Stimulated activated CD8-positive, alpha-beta memory T cell treated with anti-CD3 and anti-CD28 coated beads, Interleukin-4, amount 100 ng/mL, for 48 hours (primary cell): Measurements from ENCODE around the gene ABCA13.

Experiments used
- DNase-seq: peaks from one replicate; pipeline ENCODE4 v3.0.0-alpha.2; 2020

Gene ABCA13

DNA sequence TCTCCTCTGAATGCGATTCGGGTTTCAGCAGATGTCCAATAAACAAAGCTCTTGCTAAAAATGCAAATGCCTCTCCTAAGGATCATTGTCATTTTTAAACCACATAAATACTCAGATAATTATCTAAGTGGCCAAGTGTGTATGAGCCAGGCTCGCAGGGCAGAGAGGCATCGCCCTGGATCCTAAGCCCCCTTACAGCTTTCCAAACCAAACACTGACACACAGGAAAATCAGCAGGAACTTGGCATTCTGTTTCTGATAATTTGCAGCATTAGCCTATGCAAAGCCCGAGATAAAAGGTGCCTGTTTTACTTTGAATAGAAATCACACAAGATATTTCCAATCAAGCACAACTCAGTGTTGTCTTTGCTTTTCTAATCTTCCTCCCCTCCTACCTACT, 134.4 kb downstream of the ABCA13 start:
- no peak for DNase-seq

DNA sequence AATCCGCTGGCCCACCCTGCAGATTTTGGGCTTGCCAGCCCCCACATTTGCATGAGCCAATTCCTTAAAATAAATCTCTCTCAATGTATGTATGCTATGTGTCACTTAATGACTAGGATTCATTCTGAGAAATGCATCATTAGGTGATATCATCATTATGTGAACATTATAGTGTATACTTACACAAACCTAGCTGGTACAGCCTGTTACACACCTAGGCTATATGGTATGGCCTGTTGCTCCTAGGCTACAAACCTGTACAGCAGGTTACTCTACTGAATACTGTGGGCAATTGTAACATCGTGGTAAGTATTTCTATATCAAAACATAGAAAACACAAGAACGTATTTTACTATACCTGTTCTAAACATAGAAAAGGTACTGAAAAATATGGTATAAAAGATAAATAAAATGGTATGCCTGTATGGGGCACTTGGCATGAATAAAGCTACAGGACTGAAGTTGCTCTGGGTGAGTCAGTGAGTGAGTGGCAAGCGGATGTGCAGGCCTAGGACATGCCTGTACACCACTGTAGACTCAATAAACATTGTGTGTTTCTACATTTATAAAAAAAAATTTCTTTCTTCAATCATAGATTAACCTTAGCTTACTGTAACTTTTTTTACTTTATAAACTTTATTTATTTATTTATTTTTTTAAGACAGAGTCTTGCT, 135.9 kb downstream of the ABCA13 start:
- no peak for DNase-seq

DNA sequence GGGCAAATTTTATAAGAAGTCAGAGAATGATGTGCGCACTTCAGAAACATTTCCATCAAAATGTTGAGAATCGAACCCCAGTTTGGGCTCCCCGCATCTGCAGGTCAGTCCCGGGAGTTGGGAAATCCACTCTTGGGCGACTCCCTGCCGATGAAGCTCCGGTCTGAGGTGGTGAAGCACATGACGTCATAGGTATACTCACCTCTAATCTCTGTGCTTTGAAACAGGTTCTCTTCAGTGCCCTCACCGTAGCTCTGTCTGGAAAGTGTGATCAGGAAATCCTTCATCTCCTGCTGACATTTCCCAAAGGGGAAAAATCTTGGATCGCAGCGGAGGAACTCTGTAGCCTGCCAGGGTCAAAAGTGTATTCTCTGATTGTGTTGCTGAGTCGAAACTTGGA, 138.5 kb downstream of the ABCA13 start:
- no peak for DNase-seq

DNA sequence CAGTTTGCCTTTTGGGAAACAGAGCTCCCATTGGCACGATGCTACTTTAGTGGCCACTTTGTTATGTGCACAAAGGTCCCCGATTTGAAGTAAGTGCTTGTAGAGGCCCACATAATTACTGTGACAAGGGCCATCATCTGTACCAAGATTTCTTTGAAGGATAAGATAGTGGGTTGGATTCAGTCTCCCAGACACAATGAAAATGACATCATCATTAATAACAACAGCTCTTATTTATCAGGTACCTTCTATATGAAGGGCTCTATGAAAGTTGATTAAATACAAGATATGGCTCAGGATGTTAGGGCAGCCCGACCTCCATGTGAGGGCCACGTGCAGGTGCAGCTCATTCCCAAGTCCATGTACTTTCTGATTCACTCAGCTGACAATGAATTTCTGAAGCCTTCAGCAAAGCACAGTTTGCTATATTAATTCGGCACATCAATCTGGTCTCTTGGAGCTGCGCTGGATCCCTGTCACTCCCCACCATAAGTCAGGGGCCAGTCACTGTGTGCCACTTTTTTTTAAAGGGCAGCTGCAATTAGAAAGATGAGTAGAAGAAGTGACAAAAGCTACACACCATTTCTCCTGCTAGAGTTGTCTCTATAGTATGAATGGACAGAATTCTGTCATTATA, 140.3 kb downstream of the ABCA13 start:
- DNase-seq = no peak

DNA sequence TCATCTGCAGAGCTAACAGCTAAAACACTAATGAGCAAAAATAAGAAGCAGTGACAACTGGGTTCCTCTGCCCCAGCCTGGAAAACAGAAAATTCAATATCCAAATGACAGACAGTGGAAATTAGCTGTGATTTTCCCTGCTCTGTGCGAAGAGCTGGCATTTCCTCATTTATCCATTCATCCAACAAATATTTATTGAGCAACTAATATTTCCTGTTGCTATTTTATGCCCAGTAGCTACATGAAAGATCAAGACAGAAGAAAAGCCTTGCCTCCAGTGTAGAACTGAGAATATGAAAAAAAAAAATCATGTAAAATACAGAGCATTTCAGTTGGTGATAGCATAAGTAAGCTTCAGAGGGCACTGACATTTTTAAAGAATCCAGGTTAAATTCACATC, 140.9 kb downstream of the ABCA13 start:
- no peak for DNase-seq

DNA sequence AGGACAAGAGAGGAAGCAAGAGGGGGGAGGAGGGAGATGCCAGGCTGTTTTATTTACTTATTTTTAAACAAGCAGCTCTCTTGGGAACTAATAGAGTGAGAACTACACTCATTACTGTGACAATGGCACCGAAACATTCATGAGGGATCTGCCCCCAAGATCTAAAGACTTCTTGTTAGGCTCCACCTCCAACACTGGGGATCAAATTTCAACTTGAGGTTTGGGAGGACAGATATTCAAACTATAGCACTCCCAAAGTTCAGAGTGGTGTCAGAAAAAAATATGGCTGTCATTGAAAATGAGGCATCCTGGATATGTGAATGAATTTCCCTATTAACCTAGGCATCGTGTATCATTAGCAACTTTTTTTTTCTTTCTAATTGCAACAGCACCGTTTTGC, 145.5 kb downstream of the ABCA13 start:
- no peak for DNase-seq

DNA sequence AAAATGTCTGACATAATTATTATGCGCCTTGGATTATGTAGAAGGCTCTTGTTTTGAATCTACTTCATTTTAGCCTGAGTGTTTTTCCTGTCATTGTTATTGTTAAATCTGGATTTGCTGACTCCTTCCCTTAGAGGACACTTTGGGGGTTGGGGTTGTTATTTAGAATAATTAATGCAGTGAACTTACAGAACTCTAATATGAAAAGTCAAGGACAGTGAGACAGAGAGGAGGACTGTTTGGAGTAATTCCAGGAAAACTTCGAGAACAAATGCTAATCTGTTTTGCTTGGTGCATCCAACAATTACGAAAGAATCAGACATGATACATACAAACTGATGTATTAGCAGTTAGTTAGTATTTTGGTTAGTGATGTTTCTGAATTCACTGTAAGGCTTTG, 146.1 kb downstream of the ABCA13 start:
- DNase-seq = no peak

DNA sequence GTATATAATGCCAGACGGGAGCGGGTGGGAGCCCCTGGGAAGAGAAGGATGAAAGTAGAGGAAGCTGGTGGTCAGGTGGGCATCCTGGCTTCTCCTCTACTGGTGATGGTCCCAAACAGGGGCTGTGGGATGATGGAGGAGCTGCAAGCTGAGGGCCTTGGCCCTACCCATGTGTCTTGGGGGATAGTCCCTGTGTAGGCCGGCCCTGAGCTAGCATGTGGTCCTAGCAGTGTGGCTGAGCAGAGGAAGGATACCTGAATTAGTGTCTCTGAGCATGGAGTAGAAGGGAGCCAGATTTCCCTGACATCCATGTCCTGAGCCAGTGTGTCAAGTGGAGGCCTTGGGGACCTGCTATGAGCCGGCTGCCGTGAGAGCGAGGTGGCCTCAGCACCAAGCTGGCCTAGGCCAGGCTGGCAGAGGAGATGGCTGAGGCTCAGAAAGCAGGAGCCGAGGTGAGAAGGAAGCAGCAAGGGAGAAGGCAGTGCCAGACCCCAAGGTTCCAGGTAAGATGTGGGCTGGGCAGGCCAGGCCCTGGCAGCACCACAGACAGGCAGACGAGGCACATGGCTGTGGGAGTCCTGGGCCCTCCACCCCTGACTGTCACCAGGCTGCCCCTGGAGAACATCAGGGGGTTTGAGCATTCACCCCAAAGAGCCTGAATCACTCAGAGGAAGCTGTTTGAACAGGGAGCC, 150.2 kb downstream of the ABCA13 start:
- DNase-seq = no peak

DNA sequence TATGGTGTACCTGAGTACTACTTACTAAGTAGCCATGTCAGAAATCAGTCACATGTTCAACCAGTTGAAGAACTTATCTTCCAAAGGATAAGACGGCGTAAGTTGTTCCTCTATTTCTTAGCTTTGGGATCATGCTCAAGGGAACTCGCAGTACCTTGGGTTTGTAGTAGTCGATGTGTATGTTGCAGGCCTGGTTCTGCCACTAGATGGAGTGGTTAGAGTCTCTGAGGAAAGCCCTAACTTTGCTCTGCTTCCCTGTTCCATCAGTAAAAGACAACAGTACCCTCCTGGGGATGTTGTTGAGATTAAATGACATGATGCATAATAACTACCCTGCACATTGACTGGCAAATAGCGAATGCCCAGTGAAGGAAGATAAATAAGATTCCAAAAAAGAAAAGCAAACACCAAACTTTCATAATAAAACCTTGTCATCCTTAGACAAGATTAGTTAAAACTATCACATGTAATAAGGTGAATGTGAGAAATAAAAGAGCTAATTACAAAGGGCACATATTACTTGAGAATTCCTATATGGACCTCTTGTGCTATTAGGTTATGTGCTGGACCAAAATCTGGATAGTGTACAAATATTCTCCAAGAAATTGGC, 165.9 kb downstream of the ABCA13 start:
- no peak for DNase-seq

DNA sequence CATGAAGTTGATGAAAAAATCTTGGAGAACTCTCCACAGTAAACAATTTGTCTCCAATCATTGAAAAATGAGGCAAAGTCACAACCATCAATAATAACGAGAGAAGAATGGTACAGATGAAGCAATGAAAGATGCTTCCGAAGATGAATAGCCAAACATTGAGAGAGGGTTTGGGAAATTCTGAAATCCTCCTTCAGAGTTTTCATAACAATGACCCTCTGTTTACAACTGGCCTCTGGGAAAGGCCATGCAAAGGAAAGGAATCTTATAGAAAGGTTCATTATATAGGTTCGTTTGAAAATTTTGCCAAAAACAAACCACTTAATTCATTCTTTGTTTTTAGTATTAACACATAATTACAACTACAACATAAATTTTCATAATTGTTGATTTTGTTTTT, 166.5 kb downstream of the ABCA13 start:
- no peak for DNase-seq

DNA sequence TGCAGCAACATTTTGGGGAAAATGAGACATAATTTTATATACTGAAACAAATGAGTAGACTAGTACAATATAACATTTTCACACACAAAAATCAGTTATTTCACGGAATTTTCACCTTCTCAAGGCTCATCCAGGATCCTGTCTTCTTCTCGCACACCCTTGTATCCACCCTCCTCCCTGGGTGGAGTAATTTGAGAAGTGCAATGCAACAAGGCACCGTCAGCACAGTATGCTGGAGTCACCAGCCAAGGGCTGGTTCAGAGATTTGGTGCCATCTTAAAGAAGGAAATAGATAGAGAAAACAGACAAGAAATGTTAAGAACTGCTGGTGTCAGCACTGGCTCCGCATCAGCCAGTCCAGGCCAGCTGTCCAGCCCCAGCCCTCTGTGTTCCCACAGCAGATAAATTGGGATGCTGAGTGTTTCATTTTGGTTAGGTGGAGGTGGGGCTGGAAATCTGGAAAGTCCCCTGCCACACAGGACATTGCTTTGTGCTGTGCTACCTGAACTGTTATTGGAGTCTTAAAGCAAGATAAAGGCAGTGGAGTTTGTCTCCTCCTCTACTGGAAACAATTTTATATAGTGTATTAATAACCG, 176.1 kb downstream of the ABCA13 start:
- DNase-seq = no peak

DNA sequence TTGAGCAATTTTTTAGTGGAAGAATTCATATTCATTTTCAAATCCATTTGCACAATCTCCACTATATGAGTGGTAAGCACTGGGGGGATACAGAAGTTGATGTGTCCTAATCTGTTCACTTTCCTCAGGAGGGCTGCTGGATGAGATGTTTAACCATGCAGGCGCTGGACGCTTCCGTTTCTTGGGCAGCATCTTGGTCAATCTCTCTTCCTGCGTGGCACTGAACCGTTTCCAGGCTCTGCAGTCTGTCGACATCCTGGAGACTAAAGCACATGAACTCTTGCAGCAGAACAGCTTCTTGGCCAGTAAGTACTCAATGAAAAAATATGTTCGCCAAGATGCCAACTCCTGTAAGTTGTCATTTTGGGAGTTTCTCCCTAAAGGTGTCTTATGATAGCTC, 179.3 kb downstream of the ABCA13 start:
- no peak for DNase-seq

DNA sequence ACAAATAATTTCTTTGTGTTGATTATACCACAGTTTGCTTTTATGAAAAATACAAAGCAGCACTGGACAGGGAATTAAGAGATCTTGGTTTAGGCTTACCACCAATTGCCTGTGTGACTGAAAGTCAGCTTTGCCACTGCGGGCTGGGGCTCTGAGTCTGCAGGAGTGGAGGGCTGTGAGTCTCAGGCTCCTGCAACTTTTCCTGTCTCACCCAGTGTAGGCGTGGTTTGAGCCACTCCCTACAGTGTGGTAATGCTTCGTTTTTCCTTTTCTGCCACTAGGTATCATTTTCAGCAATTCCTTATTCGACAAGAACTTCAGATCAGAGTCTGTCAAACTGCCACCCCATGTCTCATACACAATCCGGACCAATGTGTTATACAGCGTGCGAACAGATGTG, 180.6 kb downstream of the ABCA13 start:
- DNase-seq = no peak

DNA sequence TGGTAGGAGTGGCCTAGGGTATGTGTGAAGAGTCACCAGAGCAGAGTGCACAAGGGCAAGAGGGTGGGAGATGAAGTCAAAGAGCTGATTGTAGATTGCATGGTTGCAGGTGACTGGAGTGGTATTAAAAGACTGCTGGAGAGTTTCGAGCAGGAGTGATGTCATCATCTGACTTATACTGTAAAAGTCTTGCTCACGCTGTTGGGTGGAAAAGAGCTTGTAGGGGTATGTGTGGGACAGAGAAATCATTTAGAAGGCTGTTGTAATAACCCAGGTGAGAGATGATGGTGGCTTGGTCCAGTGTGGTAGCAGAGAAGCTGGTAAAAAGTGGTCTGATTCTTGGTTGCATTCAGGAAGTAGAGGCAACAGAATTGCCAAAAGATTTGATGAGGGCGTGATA, 184.1 kb downstream of the ABCA13 start:
- DNase-seq = no peak

DNA sequence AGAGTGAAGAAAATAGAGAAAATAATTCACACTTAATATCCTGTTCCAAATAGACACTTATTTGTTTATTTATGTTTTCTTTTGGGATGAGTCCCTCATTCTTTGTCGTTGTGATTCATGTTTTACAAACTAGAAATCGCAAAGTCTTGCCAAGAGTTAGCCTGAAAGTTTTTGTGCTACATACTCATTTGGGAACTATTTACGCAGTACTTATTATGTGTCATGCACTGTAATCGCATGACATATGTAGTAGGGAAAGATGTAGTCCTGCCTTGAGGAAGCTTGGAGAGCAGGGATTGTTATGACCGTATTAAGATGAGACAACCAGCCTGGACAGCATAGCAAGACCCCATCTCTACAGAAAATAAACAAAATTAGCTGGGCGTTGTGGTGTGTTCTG, 189.3 kb downstream of the ABCA13 start:
- DNase-seq = no peak

DNA sequence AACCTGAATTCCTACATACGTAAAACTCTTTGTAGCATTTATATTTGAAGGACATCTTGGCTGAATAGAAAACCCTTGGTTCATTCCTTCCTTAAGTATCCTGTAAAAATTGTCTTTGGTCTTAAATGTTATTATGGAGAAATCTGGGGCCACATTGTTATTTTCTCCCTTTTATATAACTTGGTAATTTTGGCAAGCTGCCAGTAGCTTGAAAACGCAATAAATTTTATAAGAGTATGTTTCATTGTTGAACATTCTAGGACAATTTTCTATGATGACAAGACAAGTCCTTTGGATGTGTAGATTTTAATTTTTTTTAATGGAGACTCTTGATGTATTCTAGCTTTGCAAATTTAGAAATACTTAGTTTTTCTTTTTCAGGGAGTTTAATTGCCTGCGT, 191.9 kb downstream of the ABCA13 start:
- no peak for DNase-seq

DNA sequence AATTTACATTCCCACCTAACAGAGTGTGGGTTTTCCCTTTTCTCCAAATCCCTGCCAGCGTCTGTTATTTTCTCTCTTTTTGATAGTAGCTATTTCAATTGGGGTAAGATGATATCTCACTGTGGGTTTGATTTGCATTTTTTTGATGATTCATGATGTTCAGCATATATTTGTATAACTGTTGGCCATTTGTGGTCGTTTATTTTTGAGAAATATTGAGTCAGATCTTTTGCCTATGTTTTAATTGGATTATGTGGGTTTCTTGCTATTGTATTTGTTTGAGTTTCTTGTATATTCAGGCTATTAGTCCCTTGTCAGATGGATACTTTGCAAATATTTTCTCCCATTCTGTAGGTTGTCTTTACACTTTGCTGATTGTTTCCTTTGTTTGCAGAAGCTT, 193.8 kb downstream of the ABCA13 start:
- no peak for DNase-seq

DNA sequence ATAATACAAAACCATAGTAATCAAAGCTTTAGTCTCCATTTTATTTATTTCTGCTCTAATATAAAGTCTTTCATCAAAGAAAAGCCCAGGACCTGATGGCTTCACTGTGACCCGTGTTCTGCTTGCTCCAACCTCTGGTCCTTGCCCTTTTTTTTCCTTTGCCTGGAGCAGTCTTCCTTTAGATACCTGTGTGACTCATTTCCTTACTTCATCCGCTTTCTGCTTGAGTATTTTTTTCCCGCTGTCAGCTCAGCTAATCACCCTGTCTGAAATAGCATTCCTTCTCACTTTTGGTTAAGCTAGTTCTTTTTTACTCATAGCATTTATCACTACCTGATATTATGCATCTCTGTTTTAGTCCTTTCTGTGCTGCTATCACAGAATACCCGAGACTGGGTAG, 194.8 kb downstream of the ABCA13 start:
- no peak for DNase-seq

DNA sequence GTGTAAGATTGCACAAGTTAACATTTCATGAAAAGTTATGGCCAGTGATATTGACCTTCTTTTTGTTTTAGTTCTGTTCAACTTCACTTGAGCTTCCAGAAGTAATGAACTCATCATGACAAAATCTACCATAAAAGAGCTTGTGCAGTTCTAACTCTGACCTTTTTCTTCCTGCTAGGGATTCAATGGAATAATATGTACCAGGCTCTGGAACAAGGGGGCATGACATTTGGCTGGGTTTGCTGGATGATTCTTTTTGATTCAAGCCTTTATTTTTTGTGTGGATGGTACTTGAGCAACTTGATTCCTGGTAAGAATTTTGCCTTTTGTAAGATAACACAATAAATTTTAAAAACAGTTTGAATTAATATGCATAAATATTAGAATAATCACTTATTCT, 205.0 kb downstream of the ABCA13 start:
- DNase-seq = no peak

DNA sequence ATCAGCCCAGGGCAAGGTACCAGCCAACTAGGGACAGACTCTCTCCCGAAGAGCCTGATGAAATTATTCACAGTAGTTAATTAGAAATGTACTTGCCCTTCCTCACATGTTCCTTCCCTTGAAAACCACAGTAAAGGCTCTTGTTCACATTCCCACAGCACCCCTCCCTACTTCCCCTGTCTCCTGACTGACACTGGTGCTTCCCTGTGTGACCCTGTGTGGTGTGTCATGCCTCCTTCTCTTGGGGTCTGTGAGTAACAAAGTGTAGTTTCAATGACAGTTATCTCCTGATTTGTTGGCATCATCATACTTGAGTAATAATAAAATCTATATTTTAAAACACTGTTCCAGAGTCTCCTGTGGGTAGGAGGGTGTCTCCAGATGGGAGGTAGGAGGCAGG, 209.7 kb downstream of the ABCA13 start:
- no peak for DNase-seq

DNA sequence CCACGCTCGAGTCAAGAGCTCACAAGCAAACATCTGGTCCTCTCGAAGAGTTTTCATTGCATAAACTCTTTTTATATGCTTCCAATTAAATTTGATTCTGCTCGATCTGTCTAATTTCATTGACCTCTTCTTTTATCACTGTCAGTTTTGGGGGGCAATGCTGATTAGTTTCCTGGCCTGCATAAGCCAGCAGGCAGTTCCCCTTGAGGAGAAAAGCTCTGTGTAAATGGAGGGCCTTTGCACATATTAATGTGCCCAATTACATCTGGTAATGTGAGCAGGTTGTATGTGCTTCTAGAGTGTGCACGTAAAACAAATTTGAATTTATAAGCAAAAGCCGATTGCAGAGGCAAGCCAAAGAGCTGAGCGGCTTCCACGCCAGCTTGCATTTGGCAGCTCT, 210.3 kb downstream of the ABCA13 start:
- no peak for DNase-seq

DNA sequence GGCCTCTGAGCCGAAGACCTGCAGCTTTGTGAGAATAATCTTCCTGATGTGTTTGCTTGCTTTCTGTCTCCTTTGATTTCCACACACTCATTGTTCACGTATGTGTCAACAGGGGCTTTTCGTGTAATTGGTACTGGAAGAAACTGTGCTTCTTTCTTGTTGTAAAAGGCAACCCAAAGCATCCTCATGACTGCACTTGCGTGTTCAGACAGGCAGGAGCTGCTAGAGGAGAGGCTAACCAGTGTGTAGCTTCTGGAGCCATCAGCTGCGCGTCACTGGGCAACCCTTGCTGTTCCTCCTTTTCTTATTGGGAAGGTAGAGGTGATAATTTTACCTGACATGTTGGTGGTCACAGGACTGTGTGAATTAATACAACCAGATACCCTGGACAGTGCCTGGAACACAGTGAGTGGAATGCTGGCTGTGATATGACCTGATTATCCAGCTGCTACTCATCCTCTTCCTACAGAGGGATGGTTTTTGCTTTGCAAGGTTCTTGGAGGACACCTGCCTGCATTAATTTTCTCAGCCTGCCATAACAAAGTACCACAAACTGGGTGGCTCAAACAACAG, 213.0 kb downstream of the ABCA13 start:
- no peak for DNase-seq

DNA sequence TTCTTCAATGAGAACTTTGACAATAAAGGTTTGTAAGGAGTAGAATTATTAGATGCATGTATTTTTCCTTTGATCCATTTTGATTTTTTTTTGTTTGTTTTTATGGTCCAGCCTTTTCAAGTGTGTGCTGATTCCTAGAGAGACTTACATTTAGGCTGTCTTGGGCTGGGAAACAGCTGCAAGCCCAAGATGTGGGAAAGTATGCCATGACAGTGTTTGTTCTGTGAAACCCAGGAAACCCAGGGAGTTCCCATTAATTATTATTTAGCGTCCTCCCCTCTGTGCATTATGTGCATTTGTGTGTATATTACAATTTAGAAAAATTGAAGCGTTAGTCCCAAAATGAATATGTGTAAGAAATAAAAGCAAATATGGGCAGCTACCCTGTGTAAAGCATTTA, 216.7 kb downstream of the ABCA13 start:
- DNase-seq = no peak
